NK-92 (cell line): ENCODE results near the gene FAF2.
"Not testable (repeated sequence)": the region's sequence is repeated elsewhere in the genome, so short reads cannot be mapped to it uniquely, and the experiment has no call there.

ENCODE experiments used
- DNase-seq: peaks from one replicate; lab custom pipeline; 2025; ENCODE audit not compliant: unreplicated experiment; lab: John Stamatoyannopoulos, UW

The FAF2 gene

GRCh38 chr5:176447978-176448608, at the start of gene FAF2:
Gene FAF2 (plus strand): TSS chr5:176448385. CDS start chr5:176448408, 23 bp downstream.
- DNase-seq: peak; percentile 70

- DNase-seq: no peak
Observed at GRCh38 chr5:176400382-176401156, 47.6 kb upstream of the FAF2 start.

DNA sequence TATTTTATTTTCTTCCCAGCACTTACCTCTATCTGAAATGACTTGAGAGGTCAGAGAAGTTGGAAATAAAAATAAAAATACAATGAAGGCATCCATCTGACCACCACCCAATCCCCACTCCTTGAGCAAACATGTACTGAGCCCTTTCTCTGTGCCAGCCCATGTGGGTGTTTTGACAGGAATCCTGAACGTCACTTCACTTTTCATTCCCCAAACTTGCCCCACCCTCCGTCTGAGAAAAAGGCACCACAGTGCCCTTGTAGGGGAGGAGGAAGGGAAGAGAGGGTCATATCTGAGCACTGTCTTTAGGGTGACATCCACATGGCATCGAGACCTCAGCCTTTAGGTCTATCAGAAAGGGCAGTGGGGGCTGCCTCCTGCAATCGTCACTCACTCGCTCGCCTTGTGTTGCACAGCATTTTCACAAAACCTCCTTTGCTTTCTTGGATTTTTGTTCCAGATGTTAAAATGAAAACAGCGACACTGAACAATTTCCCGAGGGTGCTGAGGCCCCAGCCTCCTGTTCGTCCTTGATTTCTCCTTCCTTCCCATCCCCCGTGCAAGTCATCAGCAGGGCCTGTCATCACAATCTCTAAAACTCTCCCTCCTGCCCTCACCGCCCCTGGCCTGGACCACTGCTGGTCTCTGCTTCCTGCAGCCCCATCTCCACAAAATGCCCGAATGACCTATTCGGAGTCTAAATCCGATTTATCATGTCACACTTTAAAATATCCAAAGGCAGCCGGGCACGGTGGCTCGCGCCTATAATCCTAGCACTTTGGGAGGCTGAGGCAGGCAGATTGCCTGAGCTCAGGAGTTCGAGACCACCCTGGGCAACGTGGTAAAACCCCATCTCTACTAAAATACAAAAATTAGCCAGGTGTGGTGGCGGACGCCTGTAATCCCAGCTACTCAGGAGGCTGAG, 46.6 kb upstream of the FAF2 start:
- no peak for DNase-seq

DNA sequence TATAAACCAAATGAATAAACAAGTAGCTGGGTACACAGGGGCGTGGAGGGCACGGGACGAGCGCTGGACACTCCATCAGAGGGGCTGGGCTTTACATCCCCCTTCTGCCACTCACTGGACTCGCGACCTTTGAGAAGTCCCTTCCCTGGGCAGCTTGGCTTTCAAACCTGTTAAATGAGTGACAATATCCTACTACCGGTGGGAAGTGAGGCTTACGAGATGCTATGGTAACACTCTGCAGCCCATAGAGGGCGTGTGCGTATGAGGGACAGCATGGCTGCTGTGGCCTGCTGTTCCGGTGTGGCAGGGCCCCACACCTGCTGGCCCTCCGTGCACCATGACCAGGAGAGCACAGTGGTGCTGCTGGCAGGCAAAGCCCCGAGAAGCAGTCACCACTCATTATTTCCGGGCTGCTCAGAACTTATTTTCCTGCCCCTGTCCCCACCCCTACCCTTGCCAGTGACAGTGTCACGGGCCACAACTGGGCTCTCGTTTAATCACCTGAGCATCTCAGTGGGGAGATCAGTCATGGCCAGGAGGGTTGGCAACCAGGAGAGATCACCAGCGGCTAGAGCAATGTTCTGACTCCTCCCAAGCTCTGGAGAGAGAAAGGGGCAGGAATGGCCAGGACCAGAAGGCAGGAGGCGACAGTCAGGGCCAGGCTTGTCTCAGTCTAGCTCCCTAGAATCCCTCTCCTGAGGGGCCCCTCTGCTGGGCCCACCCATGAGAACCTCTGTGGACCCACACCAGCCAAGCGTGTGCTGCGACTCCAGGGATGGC, 42.3 kb upstream of the FAF2 start:
- DNase-seq: no peak

- no peak for DNase-seq
Observed at GRCh38 chr5:176406436-176407052, 41.6 kb upstream of the FAF2 start.

DNA sequence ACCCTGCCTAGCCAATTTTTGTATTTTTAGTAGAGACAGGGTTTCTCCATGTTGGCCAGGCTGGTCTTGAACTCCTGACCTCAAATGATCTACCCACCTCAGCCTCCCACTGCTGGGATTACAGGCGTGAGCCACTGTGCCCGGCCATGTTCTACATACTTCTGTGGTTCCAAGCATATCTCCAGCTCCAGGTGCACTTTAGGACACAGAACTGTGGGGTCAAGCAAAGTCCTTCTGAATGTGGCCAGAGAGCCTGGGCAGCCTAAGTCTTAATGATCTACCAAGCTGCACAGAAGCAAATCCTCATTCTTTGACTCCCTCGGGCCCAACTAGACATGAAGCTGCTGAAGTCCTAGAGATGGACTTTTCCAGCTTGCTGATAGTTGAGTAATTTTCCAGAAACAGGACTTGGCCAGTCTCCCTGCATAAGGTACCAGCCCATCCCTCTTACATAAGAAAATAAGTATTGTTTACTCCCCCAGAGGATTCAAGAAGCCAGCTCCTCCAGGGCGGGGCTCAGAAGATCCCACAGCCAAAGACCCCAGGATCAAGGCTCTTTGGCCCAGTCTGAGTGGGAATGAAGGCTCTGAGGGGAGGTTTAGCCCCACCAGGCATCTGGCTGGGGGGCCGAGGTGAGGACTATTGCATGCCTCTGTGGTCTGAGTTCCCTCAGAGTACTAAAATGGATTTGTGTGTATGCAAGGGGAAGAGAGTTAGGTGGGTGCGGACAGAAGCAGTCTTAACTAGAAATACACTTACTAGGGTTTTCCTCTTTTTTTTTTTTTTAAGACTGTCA, 40.5 kb upstream of the FAF2 start:
- DNase-seq: no peak

DNA sequence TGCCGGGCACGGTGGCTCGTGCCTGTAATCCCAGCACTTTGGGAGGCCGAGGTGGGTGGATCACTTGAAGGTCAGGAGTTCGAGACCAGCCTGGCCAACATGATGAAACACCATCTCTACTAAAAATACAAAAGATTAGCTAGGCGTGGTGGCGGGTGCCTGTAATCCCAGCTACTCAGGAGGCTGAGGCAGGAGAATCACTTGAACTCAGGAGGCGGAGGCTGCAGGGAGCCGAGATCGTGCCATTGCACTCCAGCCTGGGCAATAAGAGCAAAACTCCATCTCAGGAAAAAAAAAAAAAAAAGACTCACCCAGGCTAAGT, 40.0 kb upstream of the FAF2 start:
- DNase-seq: not testable (repeated sequence)

GRCh38 chr5:176408590-176408989, 39.6 kb upstream of the FAF2 start:
- no peak for DNase-seq

DNA sequence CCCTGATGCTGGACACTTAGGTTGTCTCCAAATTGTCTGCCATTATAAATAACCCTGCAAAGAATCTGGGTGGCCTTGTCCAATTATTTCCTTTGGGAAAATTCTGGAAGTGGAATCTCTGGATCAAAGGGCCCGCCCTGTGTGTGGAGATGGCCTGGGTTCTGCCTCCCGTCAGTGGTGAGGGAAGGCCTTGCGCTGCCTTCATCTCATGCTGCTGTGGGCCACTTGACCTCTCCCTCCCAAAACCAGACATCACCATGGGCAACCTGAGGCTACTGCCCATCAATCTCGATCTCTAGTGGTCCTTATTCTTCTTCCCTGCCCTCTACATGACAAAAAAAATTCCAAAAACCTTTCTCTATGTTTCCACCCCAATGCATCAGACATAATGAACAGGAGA, 38.4 kb upstream of the FAF2 start:
- DNase-seq: no peak

GRCh38 chr5:176410486-176411180, 37.6 kb upstream of the FAF2 start:
- no peak for DNase-seq

DNA sequence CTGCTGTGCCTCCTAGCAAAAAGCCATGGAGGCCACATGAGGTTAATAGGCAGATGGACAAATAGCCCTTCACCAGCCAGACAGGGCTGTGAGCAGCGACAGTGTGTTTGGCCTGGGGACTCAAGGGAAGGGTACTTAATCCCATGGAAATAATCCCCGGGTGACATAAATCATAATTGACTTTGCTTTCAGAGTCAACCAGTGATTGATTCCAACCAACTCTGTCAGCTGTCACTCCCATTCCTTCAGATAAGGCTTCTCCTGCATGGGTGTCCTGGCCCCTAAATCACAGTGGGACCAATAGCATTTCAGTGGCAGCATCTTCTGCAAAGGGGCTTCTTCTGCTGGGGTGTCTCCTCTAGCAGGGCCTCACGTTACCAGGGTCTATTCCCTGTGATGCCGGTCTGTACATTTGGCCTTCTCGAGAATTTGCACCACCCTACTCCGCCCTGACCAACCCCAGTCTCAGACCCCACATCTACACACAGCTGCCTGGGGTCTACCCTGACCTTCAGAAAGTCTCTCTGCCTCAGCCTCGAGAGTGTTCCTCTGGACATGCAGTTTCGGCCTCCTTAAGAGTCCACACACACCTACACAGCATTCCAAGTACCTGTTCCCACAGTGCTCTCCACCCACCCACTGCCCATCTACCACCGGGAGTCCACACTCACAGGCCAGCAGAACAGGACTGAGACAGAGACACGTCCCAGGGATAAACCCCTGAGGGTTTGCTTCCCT, 35.5 kb upstream of the FAF2 start:
- no peak for DNase-seq

- no peak for DNase-seq
Observed at GRCh38 chr5:176413255-176413565, 35.0 kb upstream of the FAF2 start.

GRCh38 chr5:176413709-176414191, 34.4 kb upstream of the FAF2 start:
- no peak for DNase-seq

DNA sequence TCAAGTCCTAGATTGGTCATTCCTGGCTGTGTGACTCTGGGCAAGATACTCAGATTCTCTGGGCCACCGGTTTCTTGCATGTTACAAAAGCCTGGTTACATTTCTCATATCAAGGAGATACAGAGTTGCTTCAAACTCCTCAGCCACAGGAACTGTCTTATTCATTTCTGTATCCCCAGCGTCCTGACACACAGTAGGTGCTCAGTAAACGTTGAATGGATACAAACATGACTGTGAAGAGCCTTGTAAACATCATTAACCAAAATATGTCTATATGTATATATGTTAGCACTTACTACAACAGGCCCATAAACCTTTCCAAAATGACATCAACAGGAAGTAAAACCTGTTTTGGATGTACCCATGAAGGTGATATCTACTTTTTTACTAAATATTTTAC, 33.5 kb upstream of the FAF2 start:
- DNase-seq: no peak

- DNase-seq: no peak
Observed at GRCh38 chr5:176415240-176415951, 32.8 kb upstream of the FAF2 start.

GRCh38 chr5:176415952-176416924, 31.9 kb upstream of the FAF2 start, which contains the start of gene CLTB:
Gene CLTB (minus strand): TSS chr5:176416539. CDS start chr5:176416363, 176 bp downstream.
- DNase-seq: no peak

- no peak for DNase-seq
Observed at GRCh38 chr5:176416965-176417364, 31.2 kb upstream of the FAF2 start.
